ENCODE data around the gene SLC11A2. TPM values are rescaled to one million over a fixed set of nuclear protein-coding genes. Genes with fewer than 3 reads are reported as not detected.
A peak's percentile ranks its signal among the peaks of the same experiment; 100 is the strongest.
"Not testable (repeated sequence)": the region's sequence is repeated elsewhere in the genome, so short reads cannot be mapped to it uniquely, and the experiment has no call there.

The SLC11A2 gene
- polyA plus RNA-seq, 1 donor (not counting 4 experiments of a cell fraction or from before 2014, with no cell fraction given) = 38.9 TPM

- Histone ChIP-seq H2AFZ (ENCODE audit: control insufficient read depth, low read length) (no peak overlapping the region), H3K27ac (ENCODE audit: control insufficient read depth, insufficient read depth, low read length) (no peak overlapping the region), H3K9ac (ENCODE audit: control insufficient read depth, extremely low read depth, insufficient read depth, low read length) (no peak overlapping the region), H3K4me3 (ENCODE audit: control insufficient read depth in 2 of 3, extremely low read depth in 1 of 3, insufficient read depth in 2 of 3, low read depth in 1 of 3, low read length in 3 of 3) (no peak overlapping the region), H3K4me2 (ENCODE audit: control insufficient read depth, extremely low read depth, insufficient read depth, low read depth, low read length) (no peak overlapping the region), H3K27me3 (ENCODE audit: control insufficient read depth, extremely low read depth, insufficient read depth, low read length) (no peaks in the 10 kb centered on the region), H4K20me1 (ENCODE audit: control insufficient read depth, extremely low read depth, insufficient read depth, low read length) (no peaks in the 10 kb centered on the region), H3K9me1 (ENCODE audit: control insufficient read depth, extremely low read depth, insufficient read depth, low read length) (no peaks in the 10 kb centered on the region), H3K36me3 (ENCODE audit: control insufficient read depth in 2 of 2, extremely low read depth in 1 of 2, insufficient read depth in 2 of 2, low read length in 2 of 2) (no peaks in the 10 kb centered on the region), H3K4me1 (ENCODE audit: control insufficient read depth, extremely low read depth, insufficient read depth, low read length) (peaks cover 12% of the 10 kb centered on the region), H3K9me3 (ENCODE audit: control insufficient read depth, low read depth, low read length) (no peaks in the 10 kb centered on the region), H3K79me2 (ENCODE audit: control insufficient read depth, insufficient read depth, low read length) (peaks cover 49% of the 10 kb centered on the region)
- no peak for FAIRE-seq
- no peak for TF ChIP-seq EZH2 (IDR thresholded peaks at IDR 0.05; ENCODE audit: low read length)
- TF ChIP-seq, protein P1, sequence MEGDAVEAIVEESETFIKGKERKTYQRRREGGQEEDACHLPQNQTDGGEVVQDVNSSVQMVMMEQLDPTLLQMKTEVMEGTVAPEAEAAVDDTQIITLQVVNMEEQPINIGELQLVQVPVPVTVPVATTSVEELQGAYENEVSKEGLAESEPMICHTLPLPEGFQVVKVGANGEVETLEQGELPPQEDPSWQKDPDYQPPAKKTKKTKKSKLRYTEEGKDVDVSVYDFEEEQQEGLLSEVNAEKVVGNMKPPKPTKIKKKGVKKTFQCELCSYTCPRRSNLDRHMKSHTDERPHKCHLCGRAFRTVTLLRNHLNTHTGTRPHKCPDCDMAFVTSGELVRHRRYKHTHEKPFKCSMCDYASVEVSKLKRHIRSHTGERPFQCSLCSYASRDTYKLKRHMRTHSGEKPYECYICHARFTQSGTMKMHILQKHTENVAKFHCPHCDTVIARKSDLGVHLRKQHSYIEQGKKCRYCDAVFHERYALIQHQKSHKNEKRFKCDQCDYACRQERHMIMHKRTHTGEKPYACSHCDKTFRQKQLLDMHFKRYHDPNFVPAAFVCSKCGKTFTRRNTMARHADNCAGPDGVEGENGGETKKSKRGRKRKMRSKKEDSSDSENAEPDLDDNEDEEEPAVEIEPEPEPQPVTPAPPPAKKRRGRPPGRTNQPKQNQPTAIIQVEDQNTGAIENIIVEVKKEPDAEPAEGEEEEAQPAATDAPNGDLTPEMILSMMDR (optimal IDR thresholded peaks at IDR 0.05 in 1 of 3, IDR thresholded peaks at IDR 0.05 in 1 of 3, conservative IDR thresholded peaks at IDR 0.05 in 1 of 3; ENCODE audit: extremely low read depth in 1 of 3, insufficient read depth in 2 of 3, low read length in 3 of 3) = no peak
- dilution Hi-C loops (cut with MboI; ENCODE audit: extremely low pct_ligation_motif_present, low sequenced_read_pairs) = no loop called here
- DNase-seq (ENCODE audit: low read depth, low spot score) = no peak
Observed at GRCh38 chr12:51017452-51017851, 8.7 kb downstream of the SLC11A2 start.

DNA sequence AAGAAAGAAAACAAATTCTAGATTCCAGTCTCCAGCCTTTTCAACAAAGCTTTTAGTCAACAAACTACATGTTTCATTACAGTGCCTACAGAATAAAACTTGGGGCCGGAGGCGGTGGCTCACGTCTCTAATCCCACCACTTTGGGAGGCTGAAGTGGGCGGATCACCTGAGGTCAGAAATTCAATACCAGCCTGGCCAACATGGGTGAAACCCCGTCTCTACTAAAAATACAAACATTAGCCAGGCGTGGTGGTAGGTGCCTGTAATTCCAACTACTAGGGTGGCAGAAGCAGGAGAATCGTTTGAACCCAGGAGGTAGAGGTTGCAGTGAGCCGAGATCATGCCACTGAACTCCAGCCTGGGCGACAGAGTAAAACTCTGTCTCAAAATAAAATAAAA is 11.7 kb downstream of the SLC11A2 start:
- H3K9me1 ChIP-seq (ENCODE audit: control insufficient read depth, extremely low read depth, insufficient read depth, low read length); H3K27me3 ChIP-seq (ENCODE audit: control insufficient read depth, extremely low read depth, insufficient read depth, low read length); H2AFZ ChIP-seq (ENCODE audit: control insufficient read depth, low read length); DNase-seq (ENCODE audit: low read depth, low spot score); dilution Hi-C loops (cut with MboI; ENCODE audit: extremely low pct_ligation_motif_present, low sequenced_read_pairs); H3K4me2 ChIP-seq (ENCODE audit: control insufficient read depth, extremely low read depth, insufficient read depth, low read depth, low read length); H3K9ac ChIP-seq (ENCODE audit: control insufficient read depth, extremely low read depth, insufficient read depth, low read length); H3K36me3 ChIP-seq (ENCODE audit: control insufficient read depth in 2 of 2, extremely low read depth in 1 of 2, insufficient read depth in 2 of 2, low read length in 2 of 2); H3K27ac ChIP-seq (ENCODE audit: control insufficient read depth, insufficient read depth, low read length); H3K4me3 ChIP-seq (ENCODE audit: control insufficient read depth in 2 of 3, extremely low read depth in 1 of 3, insufficient read depth in 2 of 3, low read depth in 1 of 3, low read length in 3 of 3); H3K9me3 ChIP-seq (ENCODE audit: control insufficient read depth, low read depth, low read length); H4K20me1 ChIP-seq (ENCODE audit: control insufficient read depth, extremely low read depth, insufficient read depth, low read length); FAIRE-seq: not testable (repeated sequence)
- peaks cover 29% of the 10 kb centered on the region for H3K79me2 ChIP-seq (ENCODE audit: control insufficient read depth, insufficient read depth, low read length)
- H3K4me1 ChIP-seq (ENCODE audit: control insufficient read depth, extremely low read depth, insufficient read depth, low read length) = peaks cover 15% of the 10 kb centered on the region

- no peaks in the 10 kb centered on the region for H4K20me1 ChIP-seq (ENCODE audit: control insufficient read depth, extremely low read depth, insufficient read depth, low read length)
Observed at GRCh38 chr12:51013441-51013840, 12.7 kb downstream of the SLC11A2 start.

More at GRCh38 chr12:51013441-51013840, 12.7 kb downstream of the SLC11A2 start:
- H3K9me3 ChIP-seq (ENCODE audit: control insufficient read depth, low read depth, low read length) = no peaks in the 10 kb centered on the region
- no peaks in the 10 kb centered on the region for H3K9me1 ChIP-seq (ENCODE audit: control insufficient read depth, extremely low read depth, insufficient read depth, low read length)
- DNase-seq (ENCODE audit: low read depth, low spot score) = no peak
- dilution Hi-C loops (cut with MboI; ENCODE audit: extremely low pct_ligation_motif_present, low sequenced_read_pairs) = no loop called here
- peaks cover 0 to under 1% of the 10 kb centered on the region in 2 experiments for H3K36me3 ChIP-seq (ENCODE audit: control insufficient read depth in 2 of 2, extremely low read depth in 1 of 2, insufficient read depth in 2 of 2, low read length in 2 of 2)
- peaks cover 15% of the 10 kb centered on the region for H3K4me1 ChIP-seq (ENCODE audit: control insufficient read depth, extremely low read depth, insufficient read depth, low read length)
- H2AFZ ChIP-seq (ENCODE audit: control insufficient read depth, low read length) = no peak overlapping the region
- no peak for FAIRE-seq
- H3K27me3 ChIP-seq (ENCODE audit: control insufficient read depth, extremely low read depth, insufficient read depth, low read length) = no peaks in the 10 kb centered on the region
- peak overlapping the region; percentile 52 for H3K4me2 ChIP-seq (ENCODE audit: control insufficient read depth, extremely low read depth, insufficient read depth, low read depth, low read length)
- no peak overlapping the region for H3K4me3 ChIP-seq (ENCODE audit: control insufficient read depth in 2 of 3, extremely low read depth in 1 of 3, insufficient read depth in 2 of 3, low read depth in 1 of 3, low read length in 3 of 3)
- TF ChIP-seq, protein P1 (optimal IDR thresholded peaks at IDR 0.05 in 1 of 3, IDR thresholded peaks at IDR 0.05 in 1 of 3, conservative IDR thresholded peaks at IDR 0.05 in 1 of 3; ENCODE audit: extremely low read depth in 1 of 3, insufficient read depth in 2 of 3, low read length in 3 of 3) = no peak
- no peak for TF ChIP-seq EZH2 (IDR thresholded peaks at IDR 0.05; ENCODE audit: low read length)
- H3K27ac ChIP-seq (ENCODE audit: control insufficient read depth, insufficient read depth, low read length) = no peak overlapping the region
- H3K9ac ChIP-seq (ENCODE audit: control insufficient read depth, extremely low read depth, insufficient read depth, low read length) = no peak overlapping the region
- H3K79me2 ChIP-seq (ENCODE audit: control insufficient read depth, insufficient read depth, low read length) = peaks cover 25% of the 10 kb centered on the region
